Measurements from ENCODE around the gene PC.

DNA sequence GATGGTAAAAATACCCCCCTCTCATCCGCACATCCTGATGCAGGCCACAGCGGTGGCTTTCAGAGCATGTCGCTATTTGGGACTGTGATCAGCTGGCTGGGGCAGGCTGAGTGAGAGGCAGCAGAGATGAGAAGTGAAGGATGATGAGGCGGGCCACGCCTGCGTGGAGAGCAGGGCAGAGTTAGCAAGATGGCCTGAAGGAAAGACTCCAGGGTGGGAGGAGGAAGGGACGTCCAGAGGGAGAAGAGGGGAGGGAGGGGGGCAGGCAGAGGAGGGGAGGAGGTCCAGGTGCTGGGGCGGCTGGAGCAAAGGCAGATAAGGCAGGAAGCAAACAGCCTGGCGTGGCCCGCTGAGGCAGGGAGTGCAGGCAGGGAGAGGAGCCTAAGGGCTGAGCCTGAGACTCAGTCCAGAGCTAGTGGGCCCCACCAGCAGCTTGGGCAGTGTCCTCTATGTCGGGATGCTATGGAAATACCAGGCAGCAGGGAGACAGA is 72.2 kb downstream of the PC start:
- TF ChIP-seq, protein P1, sequence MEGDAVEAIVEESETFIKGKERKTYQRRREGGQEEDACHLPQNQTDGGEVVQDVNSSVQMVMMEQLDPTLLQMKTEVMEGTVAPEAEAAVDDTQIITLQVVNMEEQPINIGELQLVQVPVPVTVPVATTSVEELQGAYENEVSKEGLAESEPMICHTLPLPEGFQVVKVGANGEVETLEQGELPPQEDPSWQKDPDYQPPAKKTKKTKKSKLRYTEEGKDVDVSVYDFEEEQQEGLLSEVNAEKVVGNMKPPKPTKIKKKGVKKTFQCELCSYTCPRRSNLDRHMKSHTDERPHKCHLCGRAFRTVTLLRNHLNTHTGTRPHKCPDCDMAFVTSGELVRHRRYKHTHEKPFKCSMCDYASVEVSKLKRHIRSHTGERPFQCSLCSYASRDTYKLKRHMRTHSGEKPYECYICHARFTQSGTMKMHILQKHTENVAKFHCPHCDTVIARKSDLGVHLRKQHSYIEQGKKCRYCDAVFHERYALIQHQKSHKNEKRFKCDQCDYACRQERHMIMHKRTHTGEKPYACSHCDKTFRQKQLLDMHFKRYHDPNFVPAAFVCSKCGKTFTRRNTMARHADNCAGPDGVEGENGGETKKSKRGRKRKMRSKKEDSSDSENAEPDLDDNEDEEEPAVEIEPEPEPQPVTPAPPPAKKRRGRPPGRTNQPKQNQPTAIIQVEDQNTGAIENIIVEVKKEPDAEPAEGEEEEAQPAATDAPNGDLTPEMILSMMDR (IDR thresholded peaks at IDR 0.05 in 8 of 11, conservative IDR thresholded peaks at IDR 0.05 in 3 of 11): no peak
- no peak for TF ChIP-seq POLR2A (IDR thresholded peaks at IDR 0.05)
- TF ChIP-seq POLR2AphosphoS5 (IDR thresholded peaks at IDR 0.05): no peak
